NCI-H1417 (cell line): ENCODE results near the gene GMPPB.
"Not testable (repeated sequence)": the region's sequence is repeated elsewhere in the genome, so short reads cannot be mapped to it uniquely, and the experiment has no call there.

Source experiments
- DNase-seq, 3 experiments: peaks; one replicate each; lab custom pipeline; 2025; lab: John Stamatoyannopoulos, UW

The GMPPB gene

GRCh38 chr3:49723628-49724551 is at the start of gene GMPPB:
Gene GMPPB, minus strand, starts transcription at chr3:49723951. Its CDS starts 225 bp downstream, at chr3:49723726.
- peak; percentile 90 to 95 (median 92) for DNase-seq

GRCh38 chr3:49772703-49773102 is 49.0 kb upstream of the GMPPB start:
- DNase-seq = no peak

GRCh38 chr3:49771340-49771938 is 47.7 kb upstream of the GMPPB start:
- no peak for DNase-seq

GRCh38 chr3:49769926-49770325 is 46.2 kb upstream of the GMPPB start:
- DNase-seq = no peak

DNA sequence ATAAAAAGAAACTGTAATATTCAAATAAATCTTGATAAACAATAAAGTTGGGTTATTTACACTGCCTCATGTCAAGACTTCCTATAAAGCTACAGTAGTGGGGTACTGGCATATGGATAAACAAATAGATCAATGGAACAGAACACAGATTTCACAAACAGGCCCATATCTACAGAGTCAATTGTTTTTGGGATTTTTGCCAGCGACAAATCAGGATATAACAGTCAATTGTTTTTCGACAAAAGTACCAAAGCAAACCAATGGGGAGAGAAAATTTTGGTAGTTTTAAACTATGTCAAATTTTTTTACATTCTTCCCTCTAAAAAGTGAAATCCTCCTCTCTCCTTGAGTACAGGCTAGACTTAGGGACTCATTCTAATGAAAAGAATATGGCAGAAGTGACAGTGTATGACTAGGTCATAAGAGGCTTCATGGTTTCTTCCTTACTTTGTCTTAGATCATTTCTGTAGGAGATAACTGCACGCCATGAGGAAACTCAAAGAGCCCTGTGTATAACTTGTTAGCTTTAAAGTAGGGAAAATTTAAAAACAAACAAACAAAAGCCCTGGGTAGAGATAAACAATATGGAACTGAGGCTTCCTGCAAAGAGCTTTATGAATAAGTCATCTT is 45.6 kb upstream of the GMPPB start:
- DNase-seq = no peak

DNA sequence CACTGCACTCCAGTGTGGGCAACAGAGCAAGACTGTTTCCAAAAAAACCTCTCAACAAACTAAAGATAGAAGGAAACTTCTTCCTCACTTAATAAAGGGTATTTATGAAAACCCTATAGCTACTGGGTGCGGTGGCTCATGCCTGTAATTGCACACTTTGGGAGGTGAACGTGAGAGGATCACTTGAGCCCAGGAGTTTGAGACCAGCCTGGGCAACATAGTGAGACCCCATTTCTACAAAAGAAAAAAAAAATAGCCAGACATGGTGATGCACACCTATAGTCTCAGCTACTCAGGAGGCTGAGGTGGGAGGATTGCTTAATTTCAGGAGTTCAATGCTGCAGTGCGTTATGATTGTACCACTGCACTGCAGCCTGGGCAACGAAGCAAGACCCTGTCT is 40.2 kb upstream of the GMPPB start:
- no peak for DNase-seq

DNA sequence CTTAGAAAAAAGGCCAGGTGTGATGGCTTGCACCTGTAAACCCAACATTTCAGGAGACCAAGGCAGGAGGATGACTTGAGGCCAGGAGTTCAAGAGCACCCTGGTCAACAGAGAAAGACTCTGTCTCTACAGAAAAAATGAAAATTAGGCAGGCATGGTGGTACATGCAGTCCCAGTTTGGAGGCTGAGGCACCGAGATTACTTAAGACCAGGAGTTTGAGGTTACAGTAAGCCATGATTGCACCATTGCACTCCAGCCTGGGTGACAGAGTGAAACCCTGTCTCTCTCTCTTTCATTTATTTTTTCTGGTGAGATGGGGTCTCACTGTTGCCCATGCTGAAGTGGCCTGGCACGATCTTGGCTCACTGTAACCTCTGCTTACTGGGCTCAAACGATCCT is 37.9 kb upstream of the GMPPB start:
- DNase-seq = no peak

DNA sequence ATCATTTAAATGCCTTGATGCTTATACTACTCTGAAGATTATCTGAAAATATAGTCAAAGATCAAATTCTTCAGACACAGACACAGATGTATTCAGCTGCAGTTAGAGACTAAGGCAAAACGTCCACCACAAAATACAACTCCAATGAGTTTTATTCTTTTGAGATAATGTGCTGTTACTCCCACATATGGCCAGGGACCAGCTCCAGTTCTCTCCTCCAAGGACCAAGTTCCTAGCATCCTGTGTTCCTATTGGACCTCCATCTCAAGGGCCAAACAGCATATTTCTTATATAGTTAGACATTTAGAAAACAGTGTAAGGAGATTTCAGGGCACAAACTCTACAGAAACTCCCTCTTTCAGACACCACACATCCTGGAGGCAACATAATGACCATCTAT is 35.5 kb upstream of the GMPPB start:
- DNase-seq = no peak

DNA sequence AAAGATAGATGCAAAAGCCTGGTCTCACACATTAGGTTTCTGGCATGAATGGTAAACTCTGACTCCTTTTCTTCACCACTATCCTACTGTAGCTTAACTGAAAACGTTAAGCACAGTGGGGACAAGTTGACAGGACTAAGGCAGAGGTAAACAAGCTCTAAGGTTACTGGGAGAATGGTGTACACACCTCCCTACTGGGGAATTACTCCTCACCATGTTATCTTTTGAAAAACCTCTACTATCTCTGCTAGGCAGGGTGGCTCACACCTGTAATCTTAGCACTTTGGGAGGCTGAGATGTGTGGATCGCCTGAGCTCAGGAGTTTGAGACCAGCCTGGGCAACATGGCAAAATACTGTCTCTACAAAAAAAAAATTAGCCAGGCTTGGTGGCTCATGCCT is 33.4 kb upstream of the GMPPB start:
- DNase-seq = no peak

DNA sequence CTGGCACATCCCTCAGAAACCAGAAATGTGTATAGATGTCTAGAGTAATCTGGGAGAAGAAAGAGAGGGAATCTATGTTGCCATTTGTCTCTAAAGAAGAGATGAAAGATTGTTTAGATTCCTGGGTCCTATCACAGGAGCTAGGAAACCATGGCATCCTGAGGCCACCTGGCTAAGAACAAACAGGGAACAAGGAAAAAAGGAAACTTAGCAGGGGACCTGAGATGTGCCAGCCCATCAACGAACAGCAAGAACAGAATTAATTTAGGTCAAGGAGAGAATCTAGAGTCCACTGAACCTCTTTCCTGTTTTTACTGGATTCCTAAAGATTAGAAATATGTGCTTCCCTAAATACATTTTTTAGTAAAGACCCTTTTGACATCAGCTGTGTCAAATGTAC is 32.3 kb upstream of the GMPPB start:
- DNase-seq = no peak

DNA sequence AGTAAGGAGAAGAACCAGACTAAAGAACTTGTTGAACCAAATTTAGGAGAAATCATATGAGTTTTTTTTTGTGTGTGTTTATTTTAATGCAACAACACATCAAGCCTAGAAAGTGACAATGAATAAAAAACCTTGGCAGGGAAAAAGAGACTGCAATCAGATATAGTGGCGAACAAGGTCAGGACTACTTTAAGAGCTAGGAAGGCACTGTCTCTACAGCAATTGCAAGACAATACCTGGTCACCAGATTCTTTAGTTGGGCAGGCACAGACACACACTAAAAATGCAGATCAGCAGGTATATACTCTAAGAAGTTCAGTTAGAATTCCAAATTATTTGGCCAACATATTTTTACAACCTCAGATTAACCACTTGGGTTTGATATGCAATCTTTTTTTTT is 30.8 kb upstream of the GMPPB start:
- DNase-seq = no peak

- no peak for DNase-seq
Measured at GRCh38 chr3:49751501-49751900, 27.8 kb upstream of the GMPPB start.

GRCh38 chr3:49750056-49750455 is 26.3 kb upstream of the GMPPB start:
- no peak for DNase-seq

DNA sequence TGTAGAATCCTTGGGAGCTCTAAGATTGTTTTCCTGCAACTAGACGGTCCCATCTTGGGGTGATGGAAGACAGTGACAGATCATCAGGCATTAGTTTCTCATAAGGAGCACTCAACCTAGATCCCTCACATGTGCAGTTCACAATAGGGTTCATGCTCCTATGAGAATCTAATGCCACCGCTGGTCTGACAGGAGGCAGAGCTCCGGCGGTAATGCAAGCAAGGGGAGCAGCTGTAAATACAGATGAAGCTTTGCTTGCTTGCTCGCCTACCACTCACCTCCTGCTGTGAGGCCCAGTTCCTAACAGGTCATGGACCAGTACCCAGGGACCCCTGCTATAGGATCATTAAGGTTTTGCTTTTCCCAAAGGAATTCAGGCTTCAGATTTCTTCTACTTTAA is 25.1 kb upstream of the GMPPB start:
- DNase-seq = not testable (repeated sequence)

DNA sequence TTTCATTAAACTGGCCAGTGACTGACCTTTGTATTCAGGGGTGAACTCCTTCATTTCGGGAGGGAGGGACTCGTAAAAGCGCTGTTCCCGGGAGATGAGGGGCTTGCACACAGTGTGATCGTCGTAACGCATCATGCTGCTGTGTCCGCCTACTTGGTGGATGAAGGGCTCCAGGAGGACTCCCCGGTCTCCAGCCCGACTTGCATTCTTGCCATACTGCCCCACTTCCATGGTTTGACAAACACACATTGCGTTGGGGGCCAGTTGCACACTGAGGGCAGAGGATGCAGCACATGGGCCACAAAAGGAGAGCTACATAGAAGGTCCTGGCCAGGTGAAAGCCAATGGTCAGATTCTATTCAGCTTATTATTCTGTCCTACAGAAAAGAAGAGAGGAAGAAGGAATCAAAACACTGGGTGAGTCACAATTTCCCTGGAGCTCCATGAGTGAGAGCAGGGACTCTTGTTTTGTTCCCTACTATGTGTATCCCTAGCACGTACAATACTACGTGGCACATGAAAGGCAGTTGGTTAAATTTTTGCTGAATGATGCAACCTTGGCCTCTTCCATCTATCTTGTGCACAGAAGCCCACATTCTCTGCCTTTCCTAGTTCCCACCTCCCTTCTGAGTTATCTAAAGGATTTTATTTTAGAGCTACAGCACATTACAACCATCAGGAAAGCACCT is 24.2 kb upstream of the GMPPB start:
- DNase-seq = no peak

DNA sequence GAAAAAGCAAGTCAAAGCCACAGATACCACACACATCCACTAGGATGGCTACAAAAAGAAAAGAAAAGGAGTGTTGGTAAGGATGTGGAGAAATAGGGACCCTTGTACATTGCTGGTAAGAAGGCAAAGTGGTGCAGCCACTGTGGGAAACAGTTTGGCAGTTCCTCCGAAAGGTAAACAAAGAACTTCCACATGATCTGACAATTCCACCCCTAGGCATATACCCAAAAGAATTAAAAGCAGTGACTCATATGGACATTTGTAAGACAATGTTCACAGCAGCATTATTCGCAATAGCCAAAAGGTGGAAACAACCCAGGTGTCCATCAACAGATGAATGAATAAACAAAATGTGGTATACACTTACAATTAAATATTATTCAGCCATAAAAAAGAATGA is 22.2 kb upstream of the GMPPB start:
- DNase-seq = peak in 1 of 3 experiments; percentile 2

GRCh38 chr3:49740427-49740826 is 16.7 kb upstream of the GMPPB start:
- no peak for DNase-seq

DNA sequence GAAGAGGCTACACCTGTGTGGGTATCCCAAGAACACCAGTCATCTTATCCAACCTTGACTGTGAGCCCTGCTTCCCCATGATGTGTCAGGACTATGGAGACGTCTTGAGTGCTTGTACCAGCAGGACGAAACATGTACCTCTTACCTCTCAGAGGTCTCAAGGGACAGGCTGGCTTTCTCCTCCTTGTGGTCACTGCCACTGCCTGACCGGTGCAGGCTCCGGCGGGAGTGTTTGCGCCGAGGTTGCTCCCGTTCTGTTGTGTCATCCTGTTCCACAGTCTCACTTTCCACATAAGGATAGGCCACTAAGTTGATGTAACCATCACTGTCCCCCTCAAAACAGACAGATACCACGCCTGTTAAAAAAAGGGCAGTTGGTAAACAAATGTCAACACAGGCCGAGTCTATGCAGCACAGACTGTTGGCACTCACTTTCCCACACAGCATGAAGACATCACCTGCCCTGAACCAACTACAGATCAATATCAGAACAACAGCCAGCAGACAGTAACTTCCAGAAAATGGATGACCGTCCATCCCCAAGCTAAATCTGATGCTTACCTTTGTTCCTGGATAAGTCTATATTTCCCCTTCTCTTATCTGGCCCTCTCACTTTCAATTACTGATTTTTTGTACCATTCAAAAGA is 14.4 kb upstream of the GMPPB start:
- DNase-seq = no peak

- no peak for DNase-seq
Measured at GRCh38 chr3:49734752-49735151, 11.0 kb upstream of the GMPPB start.

DNA sequence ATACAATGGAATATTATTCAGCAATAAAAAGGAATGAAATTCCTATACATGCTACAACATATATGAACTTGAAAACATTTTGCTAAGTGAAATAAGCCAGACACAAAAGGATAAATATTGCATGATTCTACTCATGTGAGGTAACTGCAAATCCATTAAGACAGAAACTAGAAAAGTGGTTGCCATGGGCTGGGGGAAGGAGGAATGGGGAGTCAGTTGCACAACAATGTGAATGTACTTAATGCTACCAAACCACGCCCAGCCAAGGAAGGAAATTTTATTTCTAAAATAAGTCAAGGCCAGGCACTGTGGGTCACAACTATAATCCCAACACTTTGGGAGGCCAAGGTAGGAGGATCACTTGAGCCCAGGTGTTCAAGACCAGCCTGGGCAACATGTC is 9.8 kb upstream of the GMPPB start:
- DNase-seq = no peak

DNA sequence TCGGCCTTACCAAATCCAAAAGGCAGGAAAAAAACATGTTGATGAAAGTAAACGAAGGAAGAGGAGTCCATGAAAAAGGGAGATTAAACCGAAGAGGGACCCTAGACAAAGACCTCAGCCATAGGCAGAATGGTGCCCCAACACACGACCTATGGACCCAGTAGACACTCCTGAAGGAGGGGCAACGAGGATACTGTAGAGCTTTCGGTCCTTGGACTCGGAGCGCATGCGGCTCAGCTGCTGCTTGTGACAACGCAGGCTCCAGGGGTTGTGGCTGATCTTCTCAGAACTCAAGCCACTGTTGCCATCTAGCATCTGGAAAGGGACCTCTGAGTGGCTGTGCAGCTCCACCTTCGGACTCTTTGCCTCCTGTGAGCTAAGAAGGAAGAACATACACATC is 8.8 kb upstream of the GMPPB start:
- DNase-seq = no peak
